Right lobe of liver (tissue), 4 donors: Measurements from ENCODE around the gene TGFBR2.

Source experiments
- CTCF ChIP-seq, 4 donors: fragments of 200-600 bp in 3 of 4; fragments of 450-650 bp in 1 of 4; IDR thresholded peaks; one replicate each; pipeline versions ENCODE4 v1.5.1 to v1.8.0; 2016 to 2022; ENCODE audit warnings: antibody characterized with exemption in 4 of 4, mild to moderate bottlenecking in 2 of 4
- POLR2A ChIP-seq: fragments of 450-650 bp; IDR thresholded peaks from one replicate; pipeline ENCODE4 v1.6.1; 2017; ENCODE audit warnings: antibody characterized with exemption, mild to moderate bottlenecking
- donor health status: DM: no; HTN: no; CAD: no.
- donor health status: DM: no; HTN: no; CAD: no.
- donor health status: DM: no; HTN: yes; CAD: no.

- TF ChIP-seq CTCF (IDR thresholded peaks at IDR 0.05) = no peak
- no peak for TF ChIP-seq POLR2A
These were observed 1.8 kb upstream of the TGFBR2 start for GRCh38 chr3:30604558-30604957.
